Measurements from ENCODE around the gene BIRC5.

BIRC5 gene

GRCh38 chr17:78256707-78257591 lies 42.9 kb downstream of the BIRC5 start:
- no peak for DNase-seq (ENCODE audit: low read depth)

- peak; percentile 90 for DNase-seq (ENCODE audit: low read depth)
Measured at GRCh38 chr17:78257810-78258322, 43.8 kb downstream of the BIRC5 start.

DNA sequence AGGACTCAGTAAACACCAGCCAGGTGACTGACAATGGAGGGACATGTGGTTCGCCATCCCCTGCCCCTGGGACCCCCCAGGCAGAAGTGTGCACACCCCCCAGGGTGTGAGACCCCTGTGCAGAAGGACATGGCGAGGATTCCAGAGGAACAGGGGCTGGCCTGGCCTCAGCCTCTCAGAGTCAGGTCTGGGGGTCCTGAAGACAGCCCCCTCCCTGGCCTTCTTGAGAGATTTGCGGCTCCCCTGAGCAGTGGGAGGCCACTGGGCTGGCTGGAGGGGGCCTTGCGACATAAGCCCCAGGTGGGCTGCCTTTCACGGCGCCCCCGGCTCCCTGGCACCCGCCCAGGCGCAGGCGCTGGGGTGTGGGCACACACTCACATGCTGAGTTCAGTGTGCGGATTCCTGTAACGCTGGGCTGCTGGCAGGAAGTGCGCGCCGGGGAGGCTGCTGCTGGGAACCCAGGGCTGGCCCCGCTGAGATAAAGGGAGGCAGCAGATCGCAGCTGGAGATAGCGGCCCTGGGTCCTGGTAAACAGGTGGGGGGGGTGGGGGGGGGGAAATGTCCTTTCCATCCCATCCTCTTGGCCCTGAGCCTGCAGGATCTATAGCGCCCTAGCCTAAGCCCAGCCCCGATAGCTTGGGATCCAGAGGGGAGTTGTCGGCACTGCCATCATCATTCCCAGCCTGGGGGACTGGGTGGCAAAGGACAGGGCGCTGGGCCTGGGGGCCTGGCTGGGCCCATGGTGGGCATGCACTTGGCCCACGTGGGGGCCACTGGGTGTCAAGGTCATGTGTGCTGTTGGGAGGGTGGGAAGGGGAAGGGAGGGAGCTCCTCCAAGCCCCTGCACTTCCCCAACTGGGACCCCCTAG lies 44.5 kb downstream of the BIRC5 start:
- DNase-seq (ENCODE audit: low read depth) = peak; percentile 77

DNA sequence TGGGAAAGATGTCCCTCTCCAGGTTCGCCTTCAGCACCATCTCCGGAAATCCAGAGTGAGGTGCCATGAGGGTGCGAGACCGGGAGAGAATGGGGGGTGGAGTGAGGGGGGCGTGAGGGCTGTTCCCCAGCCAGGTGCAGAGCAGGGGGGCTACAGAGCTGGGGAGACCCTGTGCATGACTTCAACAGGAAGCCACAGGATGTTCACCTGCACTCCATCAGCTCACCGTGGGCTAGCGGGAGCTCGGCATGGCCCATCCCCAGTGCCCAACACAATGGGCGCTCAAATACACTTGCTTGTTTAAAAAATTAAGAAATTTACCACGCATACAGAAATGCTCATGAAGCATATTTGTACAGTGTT lies 45.1 kb downstream of the BIRC5 start:
- no peak for DNase-seq (ENCODE audit: low read depth)

DNA sequence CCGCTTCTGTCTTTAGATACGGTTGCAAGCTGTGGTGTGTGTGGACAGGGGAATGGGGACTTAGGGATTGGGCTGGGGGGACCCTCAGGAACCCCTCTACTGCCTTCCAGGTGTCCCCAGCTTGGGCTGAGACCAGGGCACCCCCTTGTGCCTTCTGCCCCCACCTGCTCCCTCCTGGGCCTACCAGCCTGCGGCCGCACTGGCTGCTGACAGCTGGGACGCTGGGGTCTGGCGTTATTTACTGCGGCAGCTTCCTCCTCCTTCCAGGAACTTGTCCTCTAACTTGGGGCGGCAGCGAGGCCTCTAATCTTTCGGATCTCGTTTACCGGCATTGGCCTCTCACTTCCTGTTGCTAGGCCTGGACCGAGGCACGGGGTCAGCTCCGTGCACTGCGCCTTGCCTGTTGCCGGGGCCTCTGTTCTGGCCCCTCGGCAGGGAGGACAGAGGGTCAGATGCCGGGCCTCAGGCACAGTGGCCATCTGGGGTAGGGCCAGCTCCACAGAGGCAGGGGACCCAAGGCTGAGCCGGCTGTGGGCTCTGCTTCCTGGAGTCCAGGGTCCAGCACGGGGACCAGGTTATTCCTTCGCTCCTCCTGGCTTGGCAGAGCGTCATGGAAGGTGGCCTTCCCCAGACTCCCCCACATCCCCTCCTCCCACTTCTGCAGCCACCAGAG lies 49.1 kb downstream of the BIRC5 start:
- DNase-seq (ENCODE audit: low read depth) = no peak

GRCh38 chr17:78263736-78264340 lies 49.8 kb downstream of the BIRC5 start:
- no peak for DNase-seq (ENCODE audit: low read depth)

GRCh38 chr17:78264590-78264989 lies 50.5 kb downstream of the BIRC5 start:
- DNase-seq (ENCODE audit: low read depth) = no peak

- DNase-seq (ENCODE audit: low read depth) = no peak
Measured at GRCh38 chr17:78265121-78265520, 51.1 kb downstream of the BIRC5 start.

DNA sequence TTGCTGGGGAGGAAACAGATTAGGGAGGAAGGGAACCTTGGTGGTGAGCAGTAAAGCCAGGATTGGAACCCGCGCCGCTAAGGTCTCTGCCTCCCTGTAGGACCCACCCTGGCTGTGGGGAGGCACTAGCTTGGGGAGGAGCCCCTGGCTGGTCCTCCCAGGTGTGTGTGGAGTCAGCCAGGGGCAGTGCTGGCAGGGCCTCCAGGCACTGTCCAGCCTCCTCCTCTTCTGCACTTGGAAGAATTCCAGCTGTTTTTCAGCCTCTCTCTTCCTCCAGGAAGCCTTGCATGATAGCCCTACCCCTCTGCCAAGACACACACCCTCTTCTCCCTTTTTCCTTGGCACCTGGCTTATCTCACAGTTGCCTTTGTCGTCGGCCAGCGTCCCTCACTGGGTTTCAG lies 52.2 kb downstream of the BIRC5 start:
- DNase-seq (ENCODE audit: low read depth) = no peak

DNA sequence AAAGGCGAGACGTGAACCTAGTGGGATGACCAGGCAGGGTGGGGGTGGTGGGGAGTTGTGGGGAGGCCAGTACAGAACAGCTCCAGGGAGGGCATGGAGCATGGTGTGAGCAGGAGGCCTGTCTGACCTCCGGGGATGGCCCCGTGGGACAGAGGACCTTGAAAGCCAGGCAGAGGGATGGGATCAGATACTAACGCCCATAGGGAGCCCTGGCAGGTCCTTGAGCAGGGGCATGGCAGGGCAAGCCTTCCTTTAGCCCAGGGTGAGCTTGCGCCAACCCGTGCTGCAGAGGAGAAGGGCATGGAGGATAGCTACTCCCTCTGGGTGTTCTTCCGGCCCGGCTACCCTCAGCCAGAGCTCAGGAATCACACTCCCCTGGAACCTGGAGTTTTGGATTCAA lies 52.7 kb downstream of the BIRC5 start:
- DNase-seq (ENCODE audit: low read depth) = no peak

GRCh38 chr17:78267253-78268073 lies 53.4 kb downstream of the BIRC5 start:
- DNase-seq (ENCODE audit: low read depth) = no peak

- no peak for DNase-seq (ENCODE audit: low read depth)
Measured at GRCh38 chr17:78268191-78268874, 54.3 kb downstream of the BIRC5 start.

GRCh38 chr17:78268951-78269905 lies 55.2 kb downstream of the BIRC5 start:
- peak; percentile 35 for DNase-seq (ENCODE audit: low read depth)

DNA sequence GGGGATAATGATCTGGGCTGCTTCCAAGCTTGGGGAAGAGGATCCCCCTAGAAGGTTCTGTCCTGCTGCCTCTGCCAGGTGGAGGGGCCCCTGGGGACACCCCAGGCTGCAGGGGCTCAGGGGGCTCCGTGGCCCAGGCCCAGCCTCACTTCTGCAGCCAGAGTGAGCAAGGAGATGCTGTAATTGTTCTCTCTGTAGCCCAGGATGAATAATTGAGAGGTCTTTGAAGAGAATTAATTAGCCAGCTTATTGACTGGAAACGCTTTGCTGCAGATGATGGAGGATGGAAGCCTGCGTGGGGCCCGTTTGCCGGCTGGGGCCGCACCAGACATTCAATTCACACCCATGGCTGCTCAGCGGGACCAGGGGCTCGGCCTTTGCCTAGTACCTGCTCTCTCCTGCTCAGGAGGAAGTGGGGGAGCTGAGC lies 55.9 kb downstream of the BIRC5 start:
- no peak for DNase-seq (ENCODE audit: low read depth)

GRCh38 chr17:78271419-78272170 lies 57.5 kb downstream of the BIRC5 start:
- DNase-seq (ENCODE audit: low read depth) = no peak

DNA sequence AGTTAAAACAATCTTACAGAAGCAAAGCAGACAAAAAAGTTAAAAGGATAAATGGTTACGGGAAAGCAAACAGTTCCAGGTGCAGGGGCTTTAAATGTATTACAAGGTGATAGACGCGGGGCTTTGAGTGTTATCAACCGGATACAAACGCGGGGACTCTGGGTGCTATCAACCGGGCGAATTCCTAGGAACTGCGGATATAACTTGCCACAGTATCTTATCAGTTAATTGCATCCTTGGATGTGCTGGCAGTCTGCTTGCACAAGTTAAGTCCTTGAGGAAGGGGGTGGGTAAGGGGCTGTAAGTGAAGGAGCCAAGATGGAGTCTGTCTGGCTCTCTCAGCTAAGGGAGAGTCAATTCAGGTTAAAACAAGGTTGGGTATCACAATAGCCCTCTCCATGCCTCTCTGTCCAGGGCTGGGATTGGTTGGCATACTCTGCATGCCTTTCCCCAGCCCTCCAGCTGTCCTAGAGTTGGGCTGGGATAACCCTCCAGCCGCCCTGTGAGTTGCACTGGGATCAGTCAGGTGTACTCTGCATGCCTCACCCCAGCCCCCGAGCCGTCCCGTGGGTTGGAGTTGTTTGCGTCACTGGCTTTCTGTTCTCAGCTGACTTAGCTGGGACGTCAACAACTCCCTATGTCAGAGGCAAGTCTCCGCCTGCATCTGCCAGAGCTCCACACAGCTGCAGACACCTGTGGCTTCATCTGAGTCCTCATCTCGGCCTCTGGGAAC lies 58.3 kb downstream of the BIRC5 start:
- peak; percentile 88 for DNase-seq (ENCODE audit: low read depth)

GRCh38 chr17:78272914-78273258 lies 58.8 kb downstream of the BIRC5 start:
- DNase-seq (ENCODE audit: low read depth) = no peak

GRCh38 chr17:78273813-78274212 lies 59.8 kb downstream of the BIRC5 start:
- DNase-seq (ENCODE audit: low read depth) = no peak
